Osteocyte (in vitro differentiated cells): ENCODE data around the gene PZP. TPM values are rescaled to one million over a fixed set of nuclear protein-coding genes. Genes with fewer than 3 reads are reported as not detected.

Experiments used
- DNase-seq: peaks from one replicate; pipeline ENCODE4 v3.0.0; 2021; ENCODE audit warnings: mixed read lengths; ENCODE audit not compliant: unreplicated experiment; ENCODE audit errors: extremely low spot score
- H3K27ac Mint-ChIP-seq: one replicate; pipeline ENCODE4 v1.8.0; 2021; ENCODE audit warnings: mild to moderate bottlenecking, mixed read lengths; ENCODE audit not compliant: unreplicated experiment
- H3K27me3 Mint-ChIP-seq: one replicate; pipeline ENCODE4 v1.8.0; 2021; ENCODE audit warnings: mixed read lengths; ENCODE audit not compliant: unreplicated experiment
- H3K36me3 Mint-ChIP-seq: one replicate; pipeline ENCODE4 v1.8.0; 2021; ENCODE audit warnings: mixed read lengths; ENCODE audit not compliant: unreplicated experiment
- H3K4me1 Mint-ChIP-seq: one replicate; pipeline ENCODE4 v1.8.0; 2021; ENCODE audit warnings: mixed read lengths; ENCODE audit not compliant: unreplicated experiment
- H3K4me3 Mint-ChIP-seq: one replicate; pipeline ENCODE4 v1.8.0; 2021; ENCODE audit warnings: mild to moderate bottlenecking, moderate library complexity, mixed read lengths; ENCODE audit not compliant: unreplicated experiment
- H3K9me3 Mint-ChIP-seq: one replicate; pipeline ENCODE4 v1.8.0; 2021; ENCODE audit warnings: mixed read lengths; ENCODE audit not compliant: unreplicated experiment
- total RNA-seq: library from RNA; stranded (reverse); gene quantifications from 2 replicates; pipeline ENCODE4 v1.2.1, GENCODE V29; 2021
- TF ChIP-seq, protein P1 (sequence below): fragments of 200-600 bp; sonication (generic); IDR thresholded peaks from 2 replicates; pipeline ENCODE4 v1.5.0; 2021; ENCODE audit warnings: antibody characterized with exemption, mild to moderate bottlenecking, moderate library complexity

Gene PZP
- total RNA-seq, 1 donor from 2014 or later = not detected

DNA sequence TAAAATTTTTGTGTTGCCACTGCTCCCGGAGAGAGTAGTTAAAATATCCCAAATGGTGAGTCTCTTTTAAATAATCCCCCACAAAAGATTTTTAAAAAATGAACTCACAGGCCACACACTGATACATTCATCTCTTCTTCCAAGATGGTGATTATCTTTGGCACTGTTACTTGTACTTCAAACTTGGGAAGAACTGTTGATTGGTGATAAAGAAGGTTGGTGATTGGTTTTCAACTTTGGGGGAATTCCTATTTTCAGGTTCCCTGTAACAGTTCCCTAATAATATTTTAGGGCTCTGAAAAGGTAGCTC lies 99.0 kb downstream of the PZP start:
- peaks cover 2% of the 10 kb centered on the region for H3K27me3 Mint-ChIP-seq
- no peaks in the 10 kb centered on the region for H3K9me3 Mint-ChIP-seq
- no peaks in the 10 kb centered on the region for H3K4me1 Mint-ChIP-seq
- no peaks in the 10 kb centered on the region for H3K36me3 Mint-ChIP-seq
- TF ChIP-seq, protein P1, sequence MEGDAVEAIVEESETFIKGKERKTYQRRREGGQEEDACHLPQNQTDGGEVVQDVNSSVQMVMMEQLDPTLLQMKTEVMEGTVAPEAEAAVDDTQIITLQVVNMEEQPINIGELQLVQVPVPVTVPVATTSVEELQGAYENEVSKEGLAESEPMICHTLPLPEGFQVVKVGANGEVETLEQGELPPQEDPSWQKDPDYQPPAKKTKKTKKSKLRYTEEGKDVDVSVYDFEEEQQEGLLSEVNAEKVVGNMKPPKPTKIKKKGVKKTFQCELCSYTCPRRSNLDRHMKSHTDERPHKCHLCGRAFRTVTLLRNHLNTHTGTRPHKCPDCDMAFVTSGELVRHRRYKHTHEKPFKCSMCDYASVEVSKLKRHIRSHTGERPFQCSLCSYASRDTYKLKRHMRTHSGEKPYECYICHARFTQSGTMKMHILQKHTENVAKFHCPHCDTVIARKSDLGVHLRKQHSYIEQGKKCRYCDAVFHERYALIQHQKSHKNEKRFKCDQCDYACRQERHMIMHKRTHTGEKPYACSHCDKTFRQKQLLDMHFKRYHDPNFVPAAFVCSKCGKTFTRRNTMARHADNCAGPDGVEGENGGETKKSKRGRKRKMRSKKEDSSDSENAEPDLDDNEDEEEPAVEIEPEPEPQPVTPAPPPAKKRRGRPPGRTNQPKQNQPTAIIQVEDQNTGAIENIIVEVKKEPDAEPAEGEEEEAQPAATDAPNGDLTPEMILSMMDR = no peak
- H3K4me3 Mint-ChIP-seq = no peak overlapping the region
- H3K27ac Mint-ChIP-seq = no peak overlapping the region
- no peak for DNase-seq

DNA sequence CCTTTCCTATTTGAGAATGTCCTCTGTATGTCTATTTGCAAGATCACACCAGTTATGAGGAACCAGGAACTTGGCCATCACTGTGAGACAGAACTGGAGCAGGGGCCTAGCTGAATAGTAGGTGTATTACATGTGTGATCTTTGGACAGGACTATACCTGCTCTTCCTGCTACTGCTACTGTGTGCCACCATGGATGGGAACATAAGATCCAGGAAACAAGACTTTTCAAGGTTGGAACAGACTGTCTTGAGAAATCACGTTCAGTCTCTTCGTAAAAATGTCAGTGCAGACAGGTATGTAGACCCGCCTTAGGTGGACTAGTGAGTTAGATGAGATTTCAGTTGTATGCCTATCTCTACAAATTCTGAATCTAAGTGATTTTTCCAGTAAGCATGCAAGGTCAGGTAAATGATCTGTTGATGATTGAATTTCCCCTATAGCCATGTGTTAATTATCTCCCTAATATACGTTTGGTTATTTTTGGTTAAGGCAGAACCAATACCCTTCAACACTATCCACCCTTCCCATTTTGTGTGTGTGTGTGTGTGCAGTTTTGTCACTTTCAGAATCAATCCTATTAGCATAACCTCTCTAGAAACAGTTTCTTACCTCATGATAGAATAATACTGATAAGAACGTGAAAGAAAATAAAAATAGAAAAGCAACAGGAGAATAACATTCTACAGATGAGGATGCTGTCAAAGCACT lies 99.5 kb downstream of the PZP start:
- no peak overlapping the region for H3K27ac Mint-ChIP-seq
- H3K4me1 Mint-ChIP-seq = no peaks in the 10 kb centered on the region
- H3K36me3 Mint-ChIP-seq = no peaks in the 10 kb centered on the region
- peaks cover 2% of the 10 kb centered on the region for H3K27me3 Mint-ChIP-seq
- no peak for DNase-seq
- H3K4me3 Mint-ChIP-seq = no peak overlapping the region
- TF ChIP-seq, protein P1 = no peak
- no peaks in the 10 kb centered on the region for H3K9me3 Mint-ChIP-seq

DNA sequence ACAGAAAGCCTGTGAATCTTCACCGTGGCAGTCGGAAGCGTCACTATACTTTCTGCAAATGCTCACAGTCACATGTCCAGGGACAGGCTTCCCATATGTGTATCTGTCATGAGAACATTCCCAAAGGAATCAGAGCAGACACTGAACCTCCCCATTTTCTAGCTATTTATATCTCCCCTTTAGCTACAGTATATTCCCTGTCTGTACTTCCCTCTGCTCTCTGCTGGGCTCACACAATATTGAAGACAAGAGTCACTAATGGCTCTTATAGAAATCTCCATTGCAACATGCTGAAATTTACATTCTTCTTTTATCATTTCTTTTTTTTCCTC lies 100.7 kb downstream of the PZP start:
- Mint-ChIP-seq H3K36me3 (no peaks in the 10 kb centered on the region), H3K9me3 (no peaks in the 10 kb centered on the region), H3K4me3 (no peak overlapping the region), H3K27me3 (peaks cover 2% of the 10 kb centered on the region), H3K4me1 (no peaks in the 10 kb centered on the region), H3K27ac (no peak overlapping the region)
- TF ChIP-seq, protein P1 = no peak
- no peak for DNase-seq

DNA sequence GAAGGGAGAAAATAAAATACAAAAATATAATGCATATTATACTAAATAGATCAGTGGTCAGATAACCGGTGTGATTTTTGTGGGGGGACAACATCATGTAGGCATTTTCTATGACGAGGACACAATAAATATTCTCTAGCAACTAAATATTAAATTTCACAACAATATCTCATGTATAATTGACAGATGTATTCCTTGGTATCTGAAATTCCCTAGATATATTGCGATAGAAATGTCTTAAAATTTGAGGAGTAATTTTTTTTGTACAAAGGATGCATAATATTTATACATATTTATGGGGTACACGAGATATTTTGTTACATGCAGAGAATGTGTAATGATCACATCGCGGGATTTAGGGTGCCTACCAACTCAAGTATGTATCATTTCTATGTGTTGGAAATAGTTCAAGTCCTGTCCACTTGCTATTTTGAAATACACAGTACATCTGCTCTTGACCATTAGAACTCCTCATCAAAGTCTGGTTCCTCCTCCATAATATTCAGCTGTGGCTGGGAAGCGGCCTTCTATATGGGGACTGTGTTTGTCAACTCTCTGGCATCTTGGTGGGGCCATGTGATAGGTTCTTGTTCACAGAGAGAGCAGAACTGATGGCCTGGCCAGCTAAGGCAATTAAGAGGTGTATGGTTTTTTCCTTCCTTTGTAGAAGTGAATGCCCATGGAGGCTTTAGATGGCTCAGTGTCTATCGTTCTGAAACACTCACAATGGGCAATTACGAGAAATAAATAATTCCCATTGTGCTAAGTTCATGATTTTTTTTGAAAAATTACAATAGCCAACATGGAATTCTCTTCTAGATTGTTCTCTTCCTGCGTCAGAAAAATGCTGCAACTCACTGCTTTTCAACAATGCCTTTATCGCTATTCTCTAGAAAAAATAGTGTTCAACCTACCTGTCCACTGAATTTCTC lies 101.3 kb downstream of the PZP start:
- no peaks in the 10 kb centered on the region for H3K4me1 Mint-ChIP-seq
- TF ChIP-seq, protein P1 = no peak
- H3K27ac Mint-ChIP-seq = no peak overlapping the region
- no peak overlapping the region for H3K4me3 Mint-ChIP-seq
- H3K36me3 Mint-ChIP-seq = no peaks in the 10 kb centered on the region
- peaks cover 2% of the 10 kb centered on the region for H3K27me3 Mint-ChIP-seq
- DNase-seq = no peak
- no peaks in the 10 kb centered on the region for H3K9me3 Mint-ChIP-seq

GRCh38 chr12:9106067-9106466 lies 102.1 kb downstream of the PZP start:
- Mint-ChIP-seq H3K27me3 (no peaks in the 10 kb centered on the region), H3K4me1 (no peaks in the 10 kb centered on the region), H3K27ac (no peak overlapping the region), H3K9me3 (no peaks in the 10 kb centered on the region), H3K36me3 (no peaks in the 10 kb centered on the region), H3K4me3 (no peak overlapping the region)
- TF ChIP-seq, protein P1 = no peak
- no peak for DNase-seq
